DOHH2 (cell line): Measurements from ENCODE around the gene GRM4.

Experiments
- H3F3A ChIP-seq: fragments of 200-600 bp; sonication (generic), shearing (Covaris generic); 2 replicates; pipeline ENCODE4 v1.6.0; 2016; ENCODE audit warnings: antibody characterized with exemption, mild to moderate bottlenecking; ENCODE audit not compliant: control insufficient read depth, insufficient read depth
- H3K27ac ChIP-seq: fragments of 200-600 bp; sonication (generic); 2 replicates; pipeline ENCODE4 v1.5.1; 2014; ENCODE audit warnings: low read depth, mild to moderate bottlenecking, low read length, moderate library complexity
- H3K27me3 ChIP-seq: fragments of 200-600 bp; sonication (generic); 2 replicates; pipeline ENCODE4 v1.6.1; 2014; ENCODE audit warnings: mild to moderate bottlenecking, low read length, mixed read lengths; ENCODE audit not compliant: control insufficient read depth
- H3K36me3 ChIP-seq: fragments of 200-600 bp; sonication (generic); 2 replicates; pipeline ENCODE4 v1.6.1; 2014; ENCODE audit warnings: mild to moderate bottlenecking, low read length, moderate library complexity, mixed read lengths; ENCODE audit not compliant: control insufficient read depth
- H3K4me1 ChIP-seq: fragments of 200-600 bp; sonication (generic); 2 replicates; pipeline ENCODE4 v1.6.1; 2014; ENCODE audit warnings: mild to moderate bottlenecking, low read length, mixed read lengths; ENCODE audit not compliant: control insufficient read depth
- H3K4me2 ChIP-seq: fragments of 200-600 bp; sonication (generic); 2 replicates; pipeline ENCODE4 v1.6.0; 2014; ENCODE audit warnings: mild to moderate bottlenecking, low read length, moderate library complexity
- H3K4me3 ChIP-seq: fragments of 200-600 bp; sonication (generic); 2 replicates; pipeline ENCODE4 v1.5.1; 2014; ENCODE audit warnings: mild to moderate bottlenecking, low read length, mixed read lengths
- H3K79me2 ChIP-seq: fragments of 200-600 bp; sonication (generic); 2 replicates; pipeline ENCODE4 v1.6.1; 2014; ENCODE audit warnings: mild to moderate bottlenecking, low read length, mixed read lengths; ENCODE audit not compliant: control insufficient read depth
- H3K9me2 ChIP-seq: fragments of 200-600 bp; sonication (generic); replicated peaks from 2 replicates; pipeline ENCODE4 v1.6.1; 2014; ENCODE audit warnings: mild to moderate bottlenecking, low read length, mixed read lengths; ENCODE audit not compliant: control insufficient read depth
- H3K9me3 ChIP-seq: fragments of 200-600 bp; sonication (generic); 2 replicates; pipeline ENCODE4 v1.6.1; 2014; ENCODE audit warnings: antibody characterized with exemption, low read length, mixed read lengths; ENCODE audit not compliant: control insufficient read depth, insufficient read depth
- H4K20me1 ChIP-seq: fragments of 200-600 bp; sonication (generic); 2 replicates; pipeline ENCODE4 v1.6.0; 2014; ENCODE audit warnings: low read depth, mild to moderate bottlenecking, antibody characterized with exemption, low read length, moderate library complexity; ENCODE audit not compliant: control insufficient read depth, insufficient read depth
- CTCF ChIP-seq: fragments of 200-600 bp; sonication (generic); IDR thresholded peaks from one replicate; pipeline ENCODE4 v1.5.1; 2014; ENCODE audit warnings: antibody characterized with exemption, mild to moderate bottlenecking, low read depth, low read length; ENCODE audit not compliant: poor library complexity, severe bottlenecking
- EZH2phosphoT487 ChIP-seq: fragments of 200-600 bp; sonication (generic); IDR thresholded peaks from 2 replicates; pipeline ENCODE4 v1.6.1; 2017; ENCODE audit warnings: borderline replicate concordance, mild to moderate bottlenecking, antibody characterized with exemption, low read length, moderate library complexity, mixed read lengths

The GRM4 gene

GRCh38 chr6:34066772-34067770 is 78.8 kb downstream of the GRM4 start:
- Histone ChIP-seq H3K27ac (no peak overlapping the region), H4K20me1 (peaks cover 4% of the 10 kb centered on the region; the same call in 1 of the 2 replicates), H3K4me2 (no peak overlapping the region), H3K4me3 (no peak overlapping the region), H3K4me1 (no peaks in the 10 kb centered on the region), H3K9me2 (no peaks in the 10 kb centered on the region), H3K79me2 (no peaks in the 10 kb centered on the region), H3K36me3 (no peaks in the 10 kb centered on the region), H3K27me3 (peaks cover 8% of the 10 kb centered on the region; the same call in 1 of the 2 replicates), H3F3A (peaks cover 4% of the 10 kb centered on the region), H3K9me3 (peaks cover 9% of the 10 kb centered on the region; the same call in 1 of the 2 replicates)
- TF ChIP-seq EZH2phosphoT487 (no peak), CTCF (no peak)

GRCh38 chr6:34066218-34066571 is 79.7 kb downstream of the GRM4 start:
- Histone ChIP-seq H3K27ac (no peak overlapping the region), H3K79me2 (no peaks in the 10 kb centered on the region), H3K9me2 (no peaks in the 10 kb centered on the region), H3K9me3 (peaks cover under 1% of the 10 kb centered on the region; the same call in 1 of the 2 replicates), H3K27me3 (peaks cover 8% of the 10 kb centered on the region; the same call in 1 of the 2 replicates), H3K4me2 (no peak overlapping the region), H3K4me3 (no peak overlapping the region), H4K20me1 (peaks cover 4% of the 10 kb centered on the region; the same call in 1 of the 2 replicates), H3K36me3 (no peaks in the 10 kb centered on the region), H3F3A (no peaks in the 10 kb centered on the region), H3K4me1 (no peaks in the 10 kb centered on the region)
- TF ChIP-seq CTCF (no peak), EZH2phosphoT487 (no peak)

GRCh38 chr6:34065466-34066217 is 80.2 kb downstream of the GRM4 start:
- H3K79me2 ChIP-seq = no peaks in the 10 kb centered on the region
- H3K4me3 ChIP-seq = no peak overlapping the region
- no peak overlapping the region for H3K4me2 ChIP-seq
- no peaks in the 10 kb centered on the region for H3F3A ChIP-seq
- no peak overlapping the region for H3K27ac ChIP-seq
- no peaks in the 10 kb centered on the region for H3K9me3 ChIP-seq
- TF ChIP-seq CTCF (no peak), EZH2phosphoT487 (no peak)
- H4K20me1 ChIP-seq = peaks cover 4% of the 10 kb centered on the region; the same call in 1 of the 2 replicates
- peaks cover 8% of the 10 kb centered on the region; the same call in 1 of the 2 replicates for H3K27me3 ChIP-seq
- no peaks in the 10 kb centered on the region for H3K9me2 ChIP-seq
- no peaks in the 10 kb centered on the region for H3K4me1 ChIP-seq
- H3K36me3 ChIP-seq = no peaks in the 10 kb centered on the region
